HUDEP-2 (cell line): Measurements from ENCODE around the gene PRKCB.

ENCODE experiments used
- DNase-seq, 76 experiments: peaks; one replicate each; lab custom pipeline; 2025; ENCODE audit not compliant: unreplicated experiment in 76 of 76; lab: John Stamatoyannopoulos, UW

The PRKCB gene

GRCh38 chr16:24116046-24116776 lies 280.4 kb downstream of the PRKCB start:
- peak in 70 of 76 experiments; percentile 6 to 89 (median 58) for DNase-seq

GRCh38 chr16:24116989-24117388 lies 281.2 kb downstream of the PRKCB start:
- peak in 58 of 76 experiments; percentile 7 to 89 (median 59) for DNase-seq

GRCh38 chr16:24117680-24118079 lies 281.9 kb downstream of the PRKCB start:
- peak in 1 of 76 experiments; percentile 15 for DNase-seq

- peak in 1 of 76 experiments; percentile 9 for DNase-seq
These were observed 282.5 kb downstream of the PRKCB start for GRCh38 chr16:24118126-24118821.

GRCh38 chr16:24119807-24120206 lies 284.0 kb downstream of the PRKCB start:
- DNase-seq: no peak

- DNase-seq: no peak
These were observed 287.5 kb downstream of the PRKCB start for GRCh38 chr16:24123275-24123674.

- no peak for DNase-seq
These were observed 288.5 kb downstream of the PRKCB start for GRCh38 chr16:24124291-24124690.

- no peak for DNase-seq
These were observed 289.4 kb downstream of the PRKCB start for GRCh38 chr16:24125214-24125613.

GRCh38 chr16:24129412-24129918 lies 293.7 kb downstream of the PRKCB start:
- no peak for DNase-seq

GRCh38 chr16:24130494-24131085 lies 294.8 kb downstream of the PRKCB start:
- no peak for DNase-seq

- DNase-seq: no peak
These were observed 295.5 kb downstream of the PRKCB start for GRCh38 chr16:24131294-24131693.

- no peak for DNase-seq
These were observed 296.4 kb downstream of the PRKCB start for GRCh38 chr16:24132048-24132796.

GRCh38 chr16:24132797-24133155 lies 297.0 kb downstream of the PRKCB start:
- no peak for DNase-seq

- peak in 60 of 76 experiments; percentile 3 to 93 (median 58) for DNase-seq
These were observed 300.1 kb downstream of the PRKCB start for GRCh38 chr16:24135624-24136565.

- DNase-seq: no peak
These were observed 302.2 kb downstream of the PRKCB start for GRCh38 chr16:24138024-24138423.

- DNase-seq: no peak
These were observed 302.8 kb downstream of the PRKCB start for GRCh38 chr16:24138575-24138974.

GRCh38 chr16:24139282-24139681 lies 303.5 kb downstream of the PRKCB start:
- no peak for DNase-seq

GRCh38 chr16:24140730-24141129 lies 304.9 kb downstream of the PRKCB start:
- peak in 2 of 76 experiments; percentile 3 to 12 for DNase-seq

GRCh38 chr16:24141466-24141865 lies 305.7 kb downstream of the PRKCB start:
- no peak for DNase-seq

GRCh38 chr16:24141917-24142316 lies 306.1 kb downstream of the PRKCB start:
- no peak for DNase-seq
